SK-N-SH treated with all-trans-retinoic acid at 6 μM for 48 hours (cell line): ENCODE results near the gene TMED10.

Experiments used
- ARNTL ChIP-seq: fragments of 450-650 bp; formaldehyde crosslinking; IDR thresholded peaks from 2 replicates; pipeline ENCODE4 v1.5.0; 2020; ENCODE audit warnings: low read depth, mild to moderate bottlenecking, moderate library complexity, borderline replicate concordance
- ESRRG ChIP-seq: fragments of 250-450 bp; sonication (Bioruptor Pico); IDR thresholded peaks from 2 replicates; pipeline ENCODE4 v1.6.1; 2021; ENCODE audit warnings: mild to moderate bottlenecking
- GLIS3 ChIP-seq: fragments of 250-450 bp; sonication (Bioruptor Pico); IDR thresholded peaks from 2 replicates; pipeline ENCODE4 v1.5.0; 2020; ENCODE audit warnings: mild to moderate bottlenecking, moderate library complexity
- RARB ChIP-seq: fragments of 250-450 bp; sonication (Bioruptor Pico); IDR thresholded peaks from 2 replicates; pipeline ENCODE4 v1.8.0; 2021; ENCODE audit warnings: mild to moderate bottlenecking, moderate library complexity
- SNAI2 ChIP-seq: fragments of 250-450 bp; sonication (Bioruptor Pico); IDR thresholded peaks from 2 replicates; pipeline ENCODE4 v1.5.0; 2020; ENCODE audit warnings: mild to moderate bottlenecking, moderate library complexity
- TCF4 ChIP-seq: fragments of 250-450 bp; sonication (Bioruptor Pico); IDR thresholded peaks from 2 replicates; pipeline ENCODE4 v1.8.0; 2021; ENCODE audit warnings: mild to moderate bottlenecking, moderate library complexity, borderline replicate concordance
- ZFP3 ChIP-seq: fragments of 250-450 bp; sonication (Bioruptor Pico); IDR thresholded peaks from 2 replicates; pipeline ENCODE4 v1.5.0; 2020; ENCODE audit warnings: mild to moderate bottlenecking, moderate library complexity
- ZFP30 ChIP-seq: fragments of 450-650 bp; formaldehyde crosslinking; IDR thresholded peaks from 2 replicates; pipeline ENCODE4 v1.5.0; 2022; ENCODE audit warnings: mild to moderate bottlenecking, moderate library complexity
- ZNF565 ChIP-seq: fragments of 450-650 bp; formaldehyde crosslinking; conservative IDR thresholded peaks from 2 replicates; pipeline ENCODE4 v1.5.0; 2020; ENCODE audit warnings: low read depth, mild to moderate bottlenecking, moderate library complexity
- ZNF70 ChIP-seq: fragments of 450-650 bp; formaldehyde crosslinking; IDR thresholded peaks from 2 replicates; pipeline ENCODE4 v1.5.0; 2020; ENCODE audit warnings: mild to moderate bottlenecking, moderate library complexity
- TF ChIP-seq, protein P1 (sequence below): fragments of 250-450 bp; sonication (Bioruptor Pico); IDR thresholded peaks from 2 replicates; pipeline ENCODE4 v1.5.1; 2020; ENCODE audit warnings: low read depth, mild to moderate bottlenecking, moderate library complexity
- TF ChIP-seq, protein P2 (sequence below): fragments of 250-450 bp; sonication (Bioruptor Pico); IDR thresholded peaks from 2 replicates; pipeline ENCODE4 v1.8.0; 2020; ENCODE audit warnings: mild to moderate bottlenecking, moderate library complexity, borderline replicate concordance
- TF ChIP-seq, protein P3 (sequence below): fragments of 250-450 bp; sonication (Bioruptor Pico); IDR thresholded peaks from 2 replicates; pipeline ENCODE4 v1.8.0; 2021; ENCODE audit warnings: low read depth, mild to moderate bottlenecking, moderate library complexity, borderline replicate concordance

DNA sequence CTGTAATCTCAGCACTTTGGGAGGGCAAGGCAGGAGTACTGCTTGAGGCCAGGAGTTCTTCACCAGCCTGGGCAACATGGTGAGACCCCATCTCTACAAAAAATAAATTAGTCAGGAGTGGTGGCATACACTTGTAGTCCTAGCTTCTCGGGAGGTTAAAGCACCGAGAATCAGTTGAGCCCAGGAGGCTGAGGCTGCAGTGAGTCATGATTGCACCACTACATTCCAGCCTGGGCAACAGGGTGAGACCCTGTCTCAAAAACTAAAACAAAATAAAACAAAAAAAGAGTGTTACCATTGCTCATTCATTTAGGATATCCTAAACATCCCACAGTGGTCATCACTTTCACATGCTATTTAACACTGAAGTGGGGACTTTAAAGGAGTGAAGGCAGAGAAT lies 57.4 kb downstream of the TMED10 start:
- TF ChIP-seq, protein P1, sequence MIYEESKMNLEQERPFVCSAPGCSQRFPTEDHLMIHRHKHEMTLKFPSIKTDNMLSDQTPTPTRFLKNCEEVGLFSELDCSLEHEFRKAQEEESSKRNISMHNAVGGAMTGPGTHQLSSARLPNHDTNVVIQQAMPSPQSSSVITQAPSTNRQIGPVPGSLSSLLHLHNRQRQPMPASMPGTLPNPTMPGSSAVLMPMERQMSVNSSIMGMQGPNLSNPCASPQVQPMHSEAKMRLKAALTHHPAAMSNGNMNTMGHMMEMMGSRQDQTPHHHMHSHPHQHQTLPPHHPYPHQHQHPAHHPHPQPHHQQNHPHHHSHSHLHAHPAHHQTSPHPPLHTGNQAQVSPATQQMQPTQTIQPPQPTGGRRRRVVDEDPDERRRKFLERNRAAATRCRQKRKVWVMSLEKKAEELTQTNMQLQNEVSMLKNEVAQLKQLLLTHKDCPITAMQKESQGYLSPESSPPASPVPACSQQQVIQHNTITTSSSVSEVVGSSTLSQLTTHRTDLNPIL (CRISPR knock-in tag): no peak
- TF ChIP-seq ZNF70 (CRISPR knock-in tag): no peak
- no peak for TF ChIP-seq ZFP3 (CRISPR knock-in tag)
- TF ChIP-seq RARB (CRISPR knock-in tag): no peak
- TF ChIP-seq ZFP30 (CRISPR knock-in tag): no peak
- TF ChIP-seq, protein P2, sequence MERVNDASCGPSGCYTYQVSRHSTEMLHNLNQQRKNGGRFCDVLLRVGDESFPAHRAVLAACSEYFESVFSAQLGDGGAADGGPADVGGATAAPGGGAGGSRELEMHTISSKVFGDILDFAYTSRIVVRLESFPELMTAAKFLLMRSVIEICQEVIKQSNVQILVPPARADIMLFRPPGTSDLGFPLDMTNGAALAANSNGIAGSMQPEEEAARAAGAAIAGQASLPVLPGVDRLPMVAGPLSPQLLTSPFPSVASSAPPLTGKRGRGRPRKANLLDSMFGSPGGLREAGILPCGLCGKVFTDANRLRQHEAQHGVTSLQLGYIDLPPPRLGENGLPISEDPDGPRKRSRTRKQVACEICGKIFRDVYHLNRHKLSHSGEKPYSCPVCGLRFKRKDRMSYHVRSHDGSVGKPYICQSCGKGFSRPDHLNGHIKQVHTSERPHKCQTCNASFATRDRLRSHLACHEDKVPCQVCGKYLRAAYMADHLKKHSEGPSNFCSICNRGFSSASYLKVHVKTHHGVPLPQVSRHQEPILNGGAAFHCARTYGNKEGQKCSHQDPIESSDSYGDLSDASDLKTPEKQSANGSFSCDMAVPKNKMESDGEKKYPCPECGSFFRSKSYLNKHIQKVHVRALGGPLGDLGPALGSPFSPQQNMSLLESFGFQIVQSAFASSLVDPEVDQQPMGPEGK (CRISPR knock-in tag): no peak
- no peak for TF ChIP-seq SNAI2 (CRISPR knock-in tag)
- TF ChIP-seq ARNTL (CRISPR knock-in tag): no peak
- TF ChIP-seq ZNF565 (CRISPR knock-in tag): no peak
- no peak for TF ChIP-seq GLIS3 (CRISPR knock-in tag)
- TF ChIP-seq, protein P3, sequence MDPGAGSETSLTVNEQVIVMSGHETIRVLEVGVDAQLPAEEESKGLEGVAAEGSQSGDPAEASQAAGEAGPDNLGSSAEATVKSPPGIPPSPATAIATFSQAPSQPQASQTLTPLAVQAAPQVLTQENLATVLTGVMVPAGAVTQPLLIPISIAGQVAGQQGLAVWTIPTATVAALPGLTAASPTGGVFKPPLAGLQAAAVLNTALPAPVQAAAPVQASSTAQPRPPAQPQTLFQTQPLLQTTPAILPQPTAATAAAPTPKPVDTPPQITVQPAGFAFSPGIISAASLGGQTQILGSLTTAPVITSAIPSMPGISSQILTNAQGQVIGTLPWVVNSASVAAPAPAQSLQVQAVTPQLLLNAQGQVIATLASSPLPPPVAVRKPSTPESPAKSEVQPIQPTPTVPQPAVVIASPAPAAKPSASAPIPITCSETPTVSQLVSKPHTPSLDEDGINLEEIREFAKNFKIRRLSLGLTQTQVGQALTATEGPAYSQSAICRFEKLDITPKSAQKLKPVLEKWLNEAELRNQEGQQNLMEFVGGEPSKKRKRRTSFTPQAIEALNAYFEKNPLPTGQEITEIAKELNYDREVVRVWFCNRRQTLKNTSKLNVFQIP (CRISPR knock-in tag): no peak
- TF ChIP-seq ESRRG: no peak
- no peak for TF ChIP-seq TCF4 (CRISPR knock-in tag)
